Panc1 (cell line): ENCODE measurements around the gene RBKS. TPM values are rescaled to one million over a fixed set of nuclear protein-coding genes. Genes with fewer than 3 reads are reported as not detected.

Experiments
- ATAC-seq: fragments of 200-7000 bp; cut with Tn5 transposase; 2 replicates; pipeline ENCODE4 v1.9.1; 2020; ENCODE audit warnings: mild to moderate bottlenecking, moderate library complexity
- BruUV-seq: library from RNA; stranded (reverse); fragments of 400-500 nt; replicated peaks from 2 replicates; lab custom pipeline; 2021; lab: Mats Ljungman, UMichigan
- CTCF ChIA-PET: fragments of 300-600 bp; sonication (Branson Sonifier 250); formaldehyde crosslinking; loops from one replicate; lab custom pipeline; 2022; ENCODE audit warnings: antibody characterized with exemption; lab: Charles Lee
- POLR2A ChIA-PET: fragments of 300-600 bp; sonication (Branson Sonifier 250); formaldehyde crosslinking; loops from one replicate; lab custom pipeline; 2022; ENCODE audit warnings: antibody characterized with exemption; lab: Charles Lee
- DNase-seq: peaks from one replicate; pipeline ENCODE4 v3.0.0-alpha.2; 2010; ENCODE audit warnings: low read depth, low spot score
- H3K27ac ChIP-seq: 2 replicates; pipeline ENCODE4 v1.5.1; 2011; ENCODE audit warnings: mild to moderate bottlenecking, low read length, inconsistent platforms
- H3K27me3 ChIP-seq: fragments of 200-500 bp; sonication (Bioruptor generic); 2 replicates; pipeline ENCODE4 v1.6.0; 2014; ENCODE audit warnings: low read length, inconsistent platforms; ENCODE audit not compliant: control insufficient read depth, insufficient read depth
- H3K36me3 ChIP-seq: fragments of 200-500 bp; sonication (Bioruptor generic); 2 replicates; pipeline ENCODE4 v1.5.1; 2014; ENCODE audit warnings: inconsistent platforms, mild to moderate bottlenecking, low read length, moderate library complexity; ENCODE audit not compliant: control insufficient read depth, insufficient read depth
- H3K4me1 ChIP-seq: 2 replicates; pipeline ENCODE4 v1.5.1; 2011; ENCODE audit warnings: inconsistent platforms, mild to moderate bottlenecking, low read length, moderate library complexity; ENCODE audit not compliant: control insufficient read depth, insufficient read depth
- H3K4me3 ChIP-seq, 2 experiments: 2 replicates each; pipeline ENCODE4 v1.5.1; 2011 to 2012; ENCODE audit warnings: low read depth in 2 of 2, low read length in 2 of 2, mild to moderate bottlenecking in 2 of 2, inconsistent platforms in 1 of 2, moderate library complexity in 1 of 2
- H3K9me3 ChIP-seq: fragments of 200-500 bp; sonication (Bioruptor generic); 2 replicates; pipeline ENCODE4 v1.5.1; 2014; ENCODE audit warnings: low read depth, mild to moderate bottlenecking, inconsistent platforms, low read length, moderate library complexity; ENCODE audit not compliant: control insufficient read depth, insufficient read depth
- POLR2AphosphoS5 ChIP-seq: IDR thresholded peaks from 2 replicates; pipeline ENCODE4 v1.6.1; 2012; ENCODE audit warnings: mild to moderate bottlenecking, low read depth, low read length, moderate library complexity
- SIN3A ChIP-seq: IDR thresholded peaks from 2 replicates; pipeline ENCODE4 v1.6.1; 2012; ENCODE audit warnings: low read depth, mild to moderate bottlenecking, low read length, moderate library complexity, borderline replicate concordance; ENCODE audit not compliant: insufficient read depth
- TCF7L2 ChIP-seq: IDR thresholded peaks from 2 replicates; pipeline ENCODE4 v1.6.1; 2011; ENCODE audit warnings: mild to moderate bottlenecking, low read depth, low read length, inconsistent platforms
- in situ Hi-C: cut with HindIII; loops from 2 replicates; pipeline ENCODE4 v1.10.0; 2016; ENCODE audit warnings: low sequenced_read_pairs, low pct_unique_long_range_greater_than_20kb
- intact Hi-C: fragments of 100-400 bp; cut with micrococcal nuclease; formaldehyde crosslinking; loops from one replicate; pipeline ENCODE4 v1.10.0; 2022; ENCODE audit not compliant: unreplicated experiment
- total RNA-seq: library from RNA; stranded (reverse); gene quantifications from one replicate; pipeline ENCODE4 v1.2.1, GENCODE V29; 2021; ENCODE audit not compliant: unreplicated experiment
- TF ChIP-seq, protein P1 (sequence below), 2 experiments: IDR thresholded peaks; 2 replicates each; pipeline ENCODE4 v1.6.1; 2011 to 2012; ENCODE audit warnings: low read depth in 2 of 2, control low read depth in 1 of 2, low read length in 1 of 2, mild to moderate bottlenecking in 1 of 2, moderate library complexity in 1 of 2; ENCODE audit not compliant: insufficient read depth in 1 of 2
- TF ChIP-seq, protein P2 (sequence below): fragments of 450-650 bp; IDR thresholded peaks from 2 replicates; pipeline ENCODE4 v1.5.1; 2017; ENCODE audit warnings: mild to moderate bottlenecking

The RBKS gene
- total RNA-seq, 1 experiment from 2014 or later: 2.2 TPM

DNA sequence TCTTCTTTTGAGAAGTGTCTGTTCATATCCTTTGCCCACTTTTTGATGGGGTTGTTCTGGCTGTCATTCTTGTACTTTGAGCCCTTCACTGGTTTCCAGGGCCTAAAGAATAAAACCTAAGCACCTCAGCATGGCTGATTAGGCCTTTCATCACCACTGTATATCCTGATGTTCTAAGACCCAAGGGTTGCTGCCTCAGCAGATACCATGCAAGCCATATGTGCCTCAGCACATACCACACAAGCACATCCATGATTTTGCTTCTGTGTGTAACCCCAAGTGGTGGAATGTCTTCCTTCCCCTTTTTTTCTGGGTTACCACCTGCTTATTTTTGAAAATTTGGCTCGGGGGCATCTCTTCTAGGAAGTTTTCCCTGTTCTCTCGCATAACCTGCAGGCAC, 11.4 kb downstream of the RBKS start:
- TF ChIP-seq, protein P1, sequence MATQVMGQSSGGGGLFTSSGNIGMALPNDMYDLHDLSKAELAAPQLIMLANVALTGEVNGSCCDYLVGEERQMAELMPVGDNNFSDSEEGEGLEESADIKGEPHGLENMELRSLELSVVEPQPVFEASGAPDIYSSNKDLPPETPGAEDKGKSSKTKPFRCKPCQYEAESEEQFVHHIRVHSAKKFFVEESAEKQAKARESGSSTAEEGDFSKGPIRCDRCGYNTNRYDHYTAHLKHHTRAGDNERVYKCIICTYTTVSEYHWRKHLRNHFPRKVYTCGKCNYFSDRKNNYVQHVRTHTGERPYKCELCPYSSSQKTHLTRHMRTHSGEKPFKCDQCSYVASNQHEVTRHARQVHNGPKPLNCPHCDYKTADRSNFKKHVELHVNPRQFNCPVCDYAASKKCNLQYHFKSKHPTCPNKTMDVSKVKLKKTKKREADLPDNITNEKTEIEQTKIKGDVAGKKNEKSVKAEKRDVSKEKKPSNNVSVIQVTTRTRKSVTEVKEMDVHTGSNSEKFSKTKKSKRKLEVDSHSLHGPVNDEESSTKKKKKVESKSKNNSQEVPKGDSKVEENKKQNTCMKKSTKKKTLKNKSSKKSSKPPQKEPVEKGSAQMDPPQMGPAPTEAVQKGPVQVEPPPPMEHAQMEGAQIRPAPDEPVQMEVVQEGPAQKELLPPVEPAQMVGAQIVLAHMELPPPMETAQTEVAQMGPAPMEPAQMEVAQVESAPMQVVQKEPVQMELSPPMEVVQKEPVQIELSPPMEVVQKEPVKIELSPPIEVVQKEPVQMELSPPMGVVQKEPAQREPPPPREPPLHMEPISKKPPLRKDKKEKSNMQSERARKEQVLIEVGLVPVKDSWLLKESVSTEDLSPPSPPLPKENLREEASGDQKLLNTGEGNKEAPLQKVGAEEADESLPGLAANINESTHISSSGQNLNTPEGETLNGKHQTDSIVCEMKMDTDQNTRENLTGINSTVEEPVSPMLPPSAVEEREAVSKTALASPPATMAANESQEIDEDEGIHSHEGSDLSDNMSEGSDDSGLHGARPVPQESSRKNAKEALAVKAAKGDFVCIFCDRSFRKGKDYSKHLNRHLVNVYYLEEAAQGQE (IDR thresholded peaks at IDR 0.05; ENCODE audit: insufficient read depth in 1 of 2, low read depth in 2 of 2, low read length in 1 of 2): no peak
- TF ChIP-seq POLR2AphosphoS5: no peak
- CTCF ChIA-PET: no interaction called here
- no peak overlapping the region for H3K4me3 ChIP-seq
- no peaks in the 10 kb centered on the region for H3K4me1 ChIP-seq
- H3K9me3 ChIP-seq: peaks cover 2% of the 10 kb centered on the region; the same call in 1 of the 2 replicates
- BruUV-seq: no TSS peak
- ATAC-seq: no peak
- in situ Hi-C loops: no loop called here
- no peak overlapping the region for H3K27ac ChIP-seq
- DNase-seq: no peak
- no peaks in the 10 kb centered on the region for H3K27me3 ChIP-seq
- H3K36me3 ChIP-seq: no peaks in the 10 kb centered on the region
- POLR2A ChIA-PET: no interaction called here
- intact Hi-C loops: no loop called here

DNA sequence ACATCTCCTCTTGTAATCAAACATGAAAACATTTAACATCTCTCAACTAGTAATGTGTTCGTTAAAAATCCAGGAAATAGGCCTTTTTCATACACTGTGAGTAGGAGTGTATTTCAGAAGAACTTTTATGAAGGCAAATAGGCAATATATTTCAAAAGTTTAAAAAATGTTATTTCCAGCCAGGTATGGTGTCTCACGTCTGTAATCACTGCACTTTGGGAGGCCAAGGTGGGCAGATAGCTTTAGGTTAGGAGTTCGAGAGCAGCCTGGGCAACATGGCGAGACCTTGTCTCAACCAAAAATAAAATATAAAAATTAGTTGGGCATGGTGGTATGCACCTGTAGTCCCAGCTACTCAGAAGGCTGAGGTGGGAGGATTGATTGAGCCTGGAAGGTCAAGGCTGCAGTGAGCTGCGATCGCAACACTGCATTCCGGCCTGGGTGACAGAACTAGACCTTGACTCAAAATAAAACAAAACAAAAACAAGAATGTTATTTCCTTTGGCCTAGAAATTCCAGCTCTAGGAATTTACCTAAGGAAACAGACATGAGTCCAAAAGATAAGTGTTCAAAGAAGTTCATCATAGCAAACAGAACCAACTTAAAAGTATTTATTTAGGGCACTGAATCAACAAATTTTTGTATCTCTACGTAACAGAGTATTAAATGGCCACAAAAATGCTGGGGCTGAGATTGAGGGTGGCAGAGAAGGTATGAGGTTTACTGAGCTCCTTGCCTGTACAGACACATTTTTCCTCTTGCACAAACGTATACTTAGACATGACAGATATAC, 14.9 kb downstream of the RBKS start:
- TF ChIP-seq SIN3A (no peak), POLR2AphosphoS5 (no peak), TCF7L2 (no peak)
- TF ChIP-seq, protein P1 (IDR thresholded peaks at IDR 0.05; ENCODE audit: insufficient read depth in 1 of 2, low read depth in 2 of 2, low read length in 1 of 2): no peak
- TF ChIP-seq, protein P2, sequence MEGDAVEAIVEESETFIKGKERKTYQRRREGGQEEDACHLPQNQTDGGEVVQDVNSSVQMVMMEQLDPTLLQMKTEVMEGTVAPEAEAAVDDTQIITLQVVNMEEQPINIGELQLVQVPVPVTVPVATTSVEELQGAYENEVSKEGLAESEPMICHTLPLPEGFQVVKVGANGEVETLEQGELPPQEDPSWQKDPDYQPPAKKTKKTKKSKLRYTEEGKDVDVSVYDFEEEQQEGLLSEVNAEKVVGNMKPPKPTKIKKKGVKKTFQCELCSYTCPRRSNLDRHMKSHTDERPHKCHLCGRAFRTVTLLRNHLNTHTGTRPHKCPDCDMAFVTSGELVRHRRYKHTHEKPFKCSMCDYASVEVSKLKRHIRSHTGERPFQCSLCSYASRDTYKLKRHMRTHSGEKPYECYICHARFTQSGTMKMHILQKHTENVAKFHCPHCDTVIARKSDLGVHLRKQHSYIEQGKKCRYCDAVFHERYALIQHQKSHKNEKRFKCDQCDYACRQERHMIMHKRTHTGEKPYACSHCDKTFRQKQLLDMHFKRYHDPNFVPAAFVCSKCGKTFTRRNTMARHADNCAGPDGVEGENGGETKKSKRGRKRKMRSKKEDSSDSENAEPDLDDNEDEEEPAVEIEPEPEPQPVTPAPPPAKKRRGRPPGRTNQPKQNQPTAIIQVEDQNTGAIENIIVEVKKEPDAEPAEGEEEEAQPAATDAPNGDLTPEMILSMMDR: no peak
- DNase-seq: no peak
- Histone ChIP-seq H3K4me3 (no peak overlapping the region), H3K27me3 (no peaks in the 10 kb centered on the region), H3K4me1 (no peaks in the 10 kb centered on the region), H3K9me3 (peaks cover 2% of the 10 kb centered on the region; the same call in 1 of the 2 replicates), H3K27ac (no peak overlapping the region), H3K36me3 (no peaks in the 10 kb centered on the region)
- CTCF ChIA-PET: no interaction called here
- intact Hi-C loops: no loop called here
- no peak for ATAC-seq
- BruUV-seq: no TSS peak
- in situ Hi-C loops: no loop called here
- POLR2A ChIA-PET: interaction anchor here (0.6 kb wide), 1 partner anchor 94 kb away, joined by 8 read pairs; no protein-coding TSS in a partner anchor
